Measurements from ENCODE around the gene ST6GAL1. TPM values are rescaled to one million over a fixed set of nuclear protein-coding genes. Genes with fewer than 3 reads are reported as not detected.

Gene ST6GAL1
- total and polyA plus RNA-seq, 2 of the 4 experiments (the other 2 are of a cell fraction) = 1.4 to 2.9 TPM

DNA sequence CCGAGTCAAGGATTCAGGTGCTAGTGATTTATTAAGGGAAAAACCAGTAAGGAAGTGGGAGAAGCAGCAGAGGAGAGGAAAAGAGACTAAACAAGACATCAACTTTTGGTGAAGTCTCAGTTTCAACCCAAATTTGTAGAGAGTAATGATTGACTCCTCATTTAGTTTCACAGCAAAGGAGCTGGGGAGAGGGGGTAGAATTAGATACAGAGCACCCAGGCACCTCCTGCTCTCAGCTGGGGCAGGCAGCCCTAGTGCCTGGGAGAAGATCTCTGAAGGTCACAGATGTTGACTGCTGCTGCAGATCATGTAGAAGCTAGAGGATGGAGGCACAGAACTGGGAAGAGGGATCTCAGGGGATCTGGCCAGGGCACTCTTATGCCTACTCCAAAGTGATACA, 179.8 kb downstream of the ST6GAL1 start:
- ATAC-seq (ENCODE audit: low read depth) (no peak), DNase-seq (no peak)
- Histone ChIP-seq H2AK9ac (replicated peaks; ENCODE audit: low read depth, low read length, poor library complexity) (no peak overlapping the region), H3K9me1 (ENCODE audit: insufficient read depth, low read length) (no peaks in the 10 kb centered on the region), H2BK5ac (ENCODE audit: low read depth, low read length, poor library complexity, severe bottlenecking) (no peak overlapping the region), H3K9ac (ENCODE audit: low read depth, low read length) (no peak overlapping the region), H3K56ac (ENCODE audit: extremely low read depth, insufficient read depth, low read length) (no peak overlapping the region), H3K27ac (ENCODE audit: insufficient read depth, low read length) (no peak overlapping the region), H3K36me3 (ENCODE audit: control insufficient read depth, insufficient read depth, low read length) (no peaks in the 10 kb centered on the region), H2BK15ac (ENCODE audit: low read depth, low read length) (no peak overlapping the region), H4K5ac (ENCODE audit: low read depth, low read length) (no peak overlapping the region), H3K4me1 (ENCODE audit: control insufficient read depth, insufficient read depth, low read length) (no peaks in the 10 kb centered on the region), H2AFZ (replicated peaks; ENCODE audit: low read length, poor library complexity) (no peak overlapping the region), H3K4me2 (ENCODE audit: low read depth, low read length) (no peak overlapping the region), H3K27me3 (ENCODE audit: control insufficient read depth, insufficient read depth, low read length) (no peaks in the 10 kb centered on the region), H3K23ac (ENCODE audit: low read depth, low read length) (no peak overlapping the region), H4K8ac (ENCODE audit: low read depth in 2 of 2, low read length in 2 of 2) (no peak overlapping the region), H2BK20ac (ENCODE audit: low read depth, low read length) (no peak overlapping the region), H3K4me3 (ENCODE audit: insufficient read depth, low read depth, low read length) (no peak overlapping the region), H3K4ac (ENCODE audit: low read depth, low read length) (no peak overlapping the region), H3K9me3 (ENCODE audit: control insufficient read depth, insufficient read depth, low read length) (no peaks in the 10 kb centered on the region), H4K91ac (ENCODE audit: insufficient read depth, low read depth, low read length) (no peak overlapping the region), H4K20me1 (ENCODE audit: insufficient read depth, low read length) (no peaks in the 10 kb centered on the region), H3K18ac (ENCODE audit: low read depth, low read length) (no peak overlapping the region), H2BK120ac (ENCODE audit: low read depth, low read length) (no peak overlapping the region), H3K79me1 (ENCODE audit: low read depth in 1 of 2, low read length in 2 of 2) (no peaks in the 10 kb centered on the region; a peak in 1 of 4 replicates), H3K14ac (replicated peaks; ENCODE audit: low read depth, low read length) (no peak overlapping the region), H2AK5ac (ENCODE audit: low read depth, low read length) (no peak overlapping the region)
- intact Hi-C loops (cut with micrococcal nuclease) = loop anchor here (5.0 kb wide), 2 partner anchors 207 to 263 kb away; no protein-coding TSS in a partner anchor
- in situ Hi-C loops (cut with MboI; ENCODE audit: low sequenced_read_pairs) = no loop called here
- BruUV-seq (replicated peaks) = no TSS peak
- dilution Hi-C loops (cut with HindIII; ENCODE audit: low sequenced_read_pairs, unreplicated experiment) = no loop called here
- TF ChIP-seq, protein P1, sequence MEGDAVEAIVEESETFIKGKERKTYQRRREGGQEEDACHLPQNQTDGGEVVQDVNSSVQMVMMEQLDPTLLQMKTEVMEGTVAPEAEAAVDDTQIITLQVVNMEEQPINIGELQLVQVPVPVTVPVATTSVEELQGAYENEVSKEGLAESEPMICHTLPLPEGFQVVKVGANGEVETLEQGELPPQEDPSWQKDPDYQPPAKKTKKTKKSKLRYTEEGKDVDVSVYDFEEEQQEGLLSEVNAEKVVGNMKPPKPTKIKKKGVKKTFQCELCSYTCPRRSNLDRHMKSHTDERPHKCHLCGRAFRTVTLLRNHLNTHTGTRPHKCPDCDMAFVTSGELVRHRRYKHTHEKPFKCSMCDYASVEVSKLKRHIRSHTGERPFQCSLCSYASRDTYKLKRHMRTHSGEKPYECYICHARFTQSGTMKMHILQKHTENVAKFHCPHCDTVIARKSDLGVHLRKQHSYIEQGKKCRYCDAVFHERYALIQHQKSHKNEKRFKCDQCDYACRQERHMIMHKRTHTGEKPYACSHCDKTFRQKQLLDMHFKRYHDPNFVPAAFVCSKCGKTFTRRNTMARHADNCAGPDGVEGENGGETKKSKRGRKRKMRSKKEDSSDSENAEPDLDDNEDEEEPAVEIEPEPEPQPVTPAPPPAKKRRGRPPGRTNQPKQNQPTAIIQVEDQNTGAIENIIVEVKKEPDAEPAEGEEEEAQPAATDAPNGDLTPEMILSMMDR (conservative IDR thresholded peaks at IDR 0.05; ENCODE audit: low read depth, low read length) = no peak
- TF ChIP-seq SMC3 (IDR thresholded peaks at IDR 0.05; ENCODE audit: low read depth, low read length) (no peak), MAZ (IDR thresholded peaks at IDR 0.05; ENCODE audit: borderline replicate concordance, low read depth, low read length) (no peak), NFE2L2 (IDR thresholded peaks at IDR 0.05; ENCODE audit: low read depth, low read length) (no peak), RCOR1 (IDR thresholded peaks at IDR 0.05; ENCODE audit: insufficient replicate concordance, low read length) (no peak), MAFK (IDR thresholded peaks at IDR 0.05; ENCODE audit: low read depth, low read length) (no peak), CEBPB (IDR thresholded peaks at IDR 0.05; ENCODE audit: low read depth, low read length) (no peak), CHD1 (IDR thresholded peaks at IDR 0.05; ENCODE audit: low read depth, low read length) (no peak), BHLHE40 (IDR thresholded peaks at IDR 0.05; ENCODE audit: low read depth, low read length) (no peak), RAD21 (IDR thresholded peaks at IDR 0.05; ENCODE audit: low read length) (no peak)
- TF ChIP-seq, protein P2, sequence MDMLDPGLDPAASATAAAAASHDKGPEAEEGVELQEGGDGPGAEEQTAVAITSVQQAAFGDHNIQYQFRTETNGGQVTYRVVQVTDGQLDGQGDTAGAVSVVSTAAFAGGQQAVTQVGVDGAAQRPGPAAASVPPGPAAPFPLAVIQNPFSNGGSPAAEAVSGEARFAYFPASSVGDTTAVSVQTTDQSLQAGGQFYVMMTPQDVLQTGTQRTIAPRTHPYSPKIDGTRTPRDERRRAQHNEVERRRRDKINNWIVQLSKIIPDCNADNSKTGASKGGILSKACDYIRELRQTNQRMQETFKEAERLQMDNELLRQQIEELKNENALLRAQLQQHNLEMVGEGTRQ (IDR thresholded peaks at IDR 0.05; ENCODE audit: low read depth, low read length) = no peak
- TF ChIP-seq, protein P3, sequence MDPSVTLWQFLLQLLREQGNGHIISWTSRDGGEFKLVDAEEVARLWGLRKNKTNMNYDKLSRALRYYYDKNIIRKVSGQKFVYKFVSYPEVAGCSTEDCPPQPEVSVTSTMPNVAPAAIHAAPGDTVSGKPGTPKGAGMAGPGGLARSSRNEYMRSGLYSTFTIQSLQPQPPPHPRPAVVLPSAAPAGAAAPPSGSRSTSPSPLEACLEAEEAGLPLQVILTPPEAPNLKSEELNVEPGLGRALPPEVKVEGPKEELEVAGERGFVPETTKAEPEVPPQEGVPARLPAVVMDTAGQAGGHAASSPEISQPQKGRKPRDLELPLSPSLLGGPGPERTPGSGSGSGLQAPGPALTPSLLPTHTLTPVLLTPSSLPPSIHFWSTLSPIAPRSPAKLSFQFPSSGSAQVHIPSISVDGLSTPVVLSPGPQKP (IDR thresholded peaks at IDR 0.05; ENCODE audit: borderline replicate concordance, low read depth, low read length) = no peak
- CTCF ChIA-PET = interaction anchor here (0.6 to 0.8 kb wide), 2 partner anchors 8 to 55 kb away, joined by 4 to 9 read pairs; no protein-coding TSS in a partner anchor
- WGBS, 2 experiments (ENCODE audit: extremely low coverage in 2 of 2, insufficient read length in 1 of 2) = no CpG with 5 or more reads among the region's 1 CpG
- POLR2A ChIA-PET (ENCODE audit: unreplicated experiment) = no interaction called here
